GM23338 (cell line): ENCODE data around the gene OR13A1. TPM values are rescaled to one million over a fixed set of nuclear protein-coding genes. Genes with fewer than 3 reads are reported as not detected.
"Not testable (repeated sequence)": the region's sequence is repeated elsewhere in the genome, so short reads cannot be mapped to it uniquely, and the experiment has no call there.

ENCODE experiments used
- ATAC-seq: fragments of 200-7000 bp; cut with Tn5 transposase; 3 replicates; pipeline ENCODE4 v1.9.1; 2020
- DNase-seq: peaks from one replicate; pipeline ENCODE4 v3.0.0-alpha.2; 2015; ENCODE audit warnings: low spot score
- H2AFZ ChIP-seq: fragments of 200-600 bp; sonication (generic); 2 replicates; pipeline ENCODE4 v1.8.0; 2016; ENCODE audit warnings: antibody characterized with exemption, mild to moderate bottlenecking, moderate library complexity
- H3F3A ChIP-seq: fragments of 200-600 bp; sonication (generic); replicated peaks from 2 replicates; pipeline ENCODE4 v1.8.0; 2017; ENCODE audit warnings: antibody characterized with exemption, mixed run types, low read depth
- H3K27ac ChIP-seq: fragments of 200-600 bp; sonication (generic); 2 replicates; pipeline ENCODE4 v1.6.1; 2016; ENCODE audit warnings: low read depth
- H3K27me3 ChIP-seq: fragments of 200-600 bp; sonication (generic); 2 replicates; pipeline ENCODE4 v1.8.0; 2016; ENCODE audit warnings: mild to moderate bottlenecking, mixed run types, moderate library complexity; ENCODE audit not compliant: insufficient read depth
- H3K36me3 ChIP-seq: fragments of 200-600 bp; sonication (generic); 2 replicates; pipeline ENCODE4 v1.8.0; 2016; ENCODE audit warnings: mild to moderate bottlenecking; ENCODE audit not compliant: insufficient read depth
- H3K4me1 ChIP-seq: fragments of 200-600 bp; sonication (generic); 2 replicates; pipeline ENCODE4 v1.8.0; 2016; ENCODE audit warnings: mild to moderate bottlenecking, moderate library complexity; ENCODE audit not compliant: insufficient read depth
- H3K4me2 ChIP-seq: fragments of 200-600 bp; sonication (generic); 2 replicates; pipeline ENCODE4 v1.7.1; 2017; ENCODE audit warnings: mixed run types
- H3K4me3 ChIP-seq: fragments of 200-600 bp; sonication (generic); 2 replicates; pipeline ENCODE4 v1.6.1; 2016; ENCODE audit warnings: mixed run types
- H3K79me2 ChIP-seq: fragments of 200-600 bp; sonication (generic); replicated peaks from 2 replicates; pipeline ENCODE4 v1.8.0; 2017; ENCODE audit warnings: mild to moderate bottlenecking; ENCODE audit not compliant: insufficient read depth
- H3K9me2 ChIP-seq: fragments of 200-600 bp; sonication (generic); 2 replicates; pipeline ENCODE4 v1.8.0; 2017; ENCODE audit not compliant: insufficient read depth
- H4K20me1 ChIP-seq: fragments of 200-600 bp; sonication (generic); replicated peaks from 2 replicates; pipeline ENCODE4 v1.8.0; 2017; ENCODE audit warnings: mild to moderate bottlenecking; ENCODE audit not compliant: insufficient read depth
- H3K27ac Mint-ChIP-seq: 2 replicates; pipeline ENCODE4 v1.8.0; 2020; ENCODE audit warnings: inconsistent platforms, mild to moderate bottlenecking, moderate library complexity, mixed read lengths
- H3K27me3 Mint-ChIP-seq: 3 replicates; pipeline ENCODE4 v1.8.0; 2022; ENCODE audit warnings: low read depth, mild to moderate bottlenecking, moderate library complexity, mixed read lengths, inconsistent platforms; ENCODE audit not compliant: insufficient read depth, poor library complexity
- H3K36me3 Mint-ChIP-seq: 3 replicates; pipeline ENCODE4 v1.8.0; 2021; ENCODE audit warnings: low read depth, mild to moderate bottlenecking, inconsistent platforms, moderate library complexity, mixed read lengths
- H3K4me1 Mint-ChIP-seq: 3 replicates; pipeline ENCODE4 v1.8.0; 2020; ENCODE audit warnings: mild to moderate bottlenecking, inconsistent platforms, mixed read lengths
- H3K4me3 Mint-ChIP-seq: 3 replicates; pipeline ENCODE4 v1.8.0; 2021; ENCODE audit warnings: moderate library complexity, mild to moderate bottlenecking, inconsistent platforms, mixed read lengths
- H3K9me3 Mint-ChIP-seq: 3 replicates; pipeline ENCODE4 v1.8.0; 2020; ENCODE audit warnings: moderate library complexity, mild to moderate bottlenecking, inconsistent platforms, mixed read lengths
- CREB1 ChIP-seq: fragments of 250-450 bp; sonication (Bioruptor Pico); IDR thresholded peaks from 2 replicates; pipeline ENCODE4 v1.5.0; 2020; ENCODE audit warnings: low read depth, mild to moderate bottlenecking, moderate library complexity
- EZH2phosphoT487 ChIP-seq: fragments of 200-600 bp; sonication (generic); IDR thresholded peaks from one replicate; pipeline ENCODE4 v1.8.1; 2018; ENCODE audit warnings: antibody characterized with exemption; ENCODE audit not compliant: unreplicated experiment
- POLR2AphosphoS5 ChIP-seq: IDR thresholded peaks from 2 replicates; pipeline ENCODE4 v1.6.1; 2016; ENCODE audit warnings: antibody characterized with exemption, low read depth
- ZNF331 ChIP-seq: fragments of 250-450 bp; sonication (Bioruptor Pico); IDR thresholded peaks from 2 replicates; pipeline ENCODE4 v1.5.0; 2020; ENCODE audit warnings: low read depth, mild to moderate bottlenecking, moderate library complexity
- polyA plus RNA-seq: library from polyadenylated mRNA; unstranded; fragments of >200 nt; fragmentation: Nextera tagmentation; extraction: Ambion mirVana; gene quantifications from 2 replicates; pipeline ENCODE4 v1.2.1, GENCODE V29; 2016
- total RNA-seq: library from RNA; depleted of rRNA; stranded (reverse); fragments of >200 nt; shearing (Covaris generic); gene quantifications from 2 replicates; pipeline ENCODE4 v1.2.3, GENCODE V29; 2014
- TF ChIP-seq, protein P1 (sequence below): IDR thresholded peaks from one replicate; pipeline ENCODE4 v1.6.1; 2018; ENCODE audit warnings: antibody characterized with exemption; ENCODE audit not compliant: unreplicated experiment
- TF ChIP-seq, protein P2 (sequence below), 2 experiments: fragments of 200-600 bp in 1 of 2; sonication (generic) in 1 of 2; conservative IDR thresholded peaks; 2 replicates each; pipeline versions ENCODE4 v1.5.1 to v1.6.1; 2016 to 2017; ENCODE audit warnings: antibody characterized with exemption in 2 of 2, low read depth in 2 of 2, mild to moderate bottlenecking in 2 of 2, moderate library complexity in 1 of 2

Gene OR13A1
- total and polyA plus RNA-seq, 2 experiments from 2014 or later, result 0.21 TPM; not detected in 1

DNA sequence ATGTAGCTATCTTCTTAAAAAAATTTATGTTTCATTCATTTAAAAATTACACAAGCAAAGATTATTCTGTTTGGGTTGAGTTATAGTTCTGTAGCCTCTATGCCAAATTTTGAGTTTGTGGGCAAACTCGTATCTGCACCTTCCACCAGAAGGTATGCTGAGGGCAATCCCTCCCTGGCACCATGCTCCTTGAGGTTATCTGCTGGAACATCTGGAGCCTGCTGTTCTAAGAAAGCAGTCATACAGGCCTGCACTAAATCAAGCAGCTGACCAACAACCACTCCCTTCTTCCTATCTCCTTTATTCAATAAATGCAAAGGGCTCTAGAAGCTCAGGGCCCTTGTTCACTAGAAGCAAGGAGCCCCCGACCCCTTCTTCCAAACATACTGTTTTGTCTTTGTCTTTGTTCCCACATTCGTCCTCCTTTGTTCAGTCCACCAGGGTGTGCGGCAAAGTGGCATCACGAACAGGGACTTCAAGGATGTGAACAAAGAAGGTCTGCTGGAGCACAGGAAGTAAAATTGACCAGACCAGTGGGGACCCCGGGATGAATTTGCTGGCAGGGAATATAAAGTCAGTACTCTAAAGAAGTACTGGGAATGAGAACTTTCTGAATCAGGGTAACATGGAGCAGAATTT, 36.4 kb downstream of the OR13A1 start:
- Histone ChIP-seq H4K20me1 (no peaks in the 10 kb centered on the region), H3K4me1 (peaks cover 13% of the 10 kb centered on the region), H2AFZ (peak overlapping the region; percentile 91), H3K27me3 (no peaks in the 10 kb centered on the region), H3K36me3 (no peaks in the 10 kb centered on the region), H3F3A (no peaks in the 10 kb centered on the region), H3K79me2 (no peaks in the 10 kb centered on the region), H3K4me2 (no peak overlapping the region), H3K4me3 (no peak overlapping the region), H3K27ac (no peak overlapping the region), H3K9me2 (no peaks in the 10 kb centered on the region)
- ATAC-seq (no peak), DNase-seq (no peak)
- H3K4me1 Mint-ChIP-seq, result peaks cover 16% of the 10 kb centered on the region; the same call in 2 of the 3 replicates
- peaks cover 13% of the 10 kb centered on the region for H3K9me3 Mint-ChIP-seq
- H3K27me3 Mint-ChIP-seq, result no peaks in the 10 kb centered on the region
- H3K27ac Mint-ChIP-seq, result no peak overlapping the region
- H3K4me3 Mint-ChIP-seq, result no peak overlapping the region
- no peaks in the 10 kb centered on the region for H3K36me3 Mint-ChIP-seq
- TF ChIP-seq CREB1 (CRISPR knock-in tag) (no peak), POLR2AphosphoS5 (no peak), ZNF331 (no peak), EZH2phosphoT487 (no peak)
- TF ChIP-seq, protein P1, sequence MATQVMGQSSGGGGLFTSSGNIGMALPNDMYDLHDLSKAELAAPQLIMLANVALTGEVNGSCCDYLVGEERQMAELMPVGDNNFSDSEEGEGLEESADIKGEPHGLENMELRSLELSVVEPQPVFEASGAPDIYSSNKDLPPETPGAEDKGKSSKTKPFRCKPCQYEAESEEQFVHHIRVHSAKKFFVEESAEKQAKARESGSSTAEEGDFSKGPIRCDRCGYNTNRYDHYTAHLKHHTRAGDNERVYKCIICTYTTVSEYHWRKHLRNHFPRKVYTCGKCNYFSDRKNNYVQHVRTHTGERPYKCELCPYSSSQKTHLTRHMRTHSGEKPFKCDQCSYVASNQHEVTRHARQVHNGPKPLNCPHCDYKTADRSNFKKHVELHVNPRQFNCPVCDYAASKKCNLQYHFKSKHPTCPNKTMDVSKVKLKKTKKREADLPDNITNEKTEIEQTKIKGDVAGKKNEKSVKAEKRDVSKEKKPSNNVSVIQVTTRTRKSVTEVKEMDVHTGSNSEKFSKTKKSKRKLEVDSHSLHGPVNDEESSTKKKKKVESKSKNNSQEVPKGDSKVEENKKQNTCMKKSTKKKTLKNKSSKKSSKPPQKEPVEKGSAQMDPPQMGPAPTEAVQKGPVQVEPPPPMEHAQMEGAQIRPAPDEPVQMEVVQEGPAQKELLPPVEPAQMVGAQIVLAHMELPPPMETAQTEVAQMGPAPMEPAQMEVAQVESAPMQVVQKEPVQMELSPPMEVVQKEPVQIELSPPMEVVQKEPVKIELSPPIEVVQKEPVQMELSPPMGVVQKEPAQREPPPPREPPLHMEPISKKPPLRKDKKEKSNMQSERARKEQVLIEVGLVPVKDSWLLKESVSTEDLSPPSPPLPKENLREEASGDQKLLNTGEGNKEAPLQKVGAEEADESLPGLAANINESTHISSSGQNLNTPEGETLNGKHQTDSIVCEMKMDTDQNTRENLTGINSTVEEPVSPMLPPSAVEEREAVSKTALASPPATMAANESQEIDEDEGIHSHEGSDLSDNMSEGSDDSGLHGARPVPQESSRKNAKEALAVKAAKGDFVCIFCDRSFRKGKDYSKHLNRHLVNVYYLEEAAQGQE, result no peak
- TF ChIP-seq, protein P2, sequence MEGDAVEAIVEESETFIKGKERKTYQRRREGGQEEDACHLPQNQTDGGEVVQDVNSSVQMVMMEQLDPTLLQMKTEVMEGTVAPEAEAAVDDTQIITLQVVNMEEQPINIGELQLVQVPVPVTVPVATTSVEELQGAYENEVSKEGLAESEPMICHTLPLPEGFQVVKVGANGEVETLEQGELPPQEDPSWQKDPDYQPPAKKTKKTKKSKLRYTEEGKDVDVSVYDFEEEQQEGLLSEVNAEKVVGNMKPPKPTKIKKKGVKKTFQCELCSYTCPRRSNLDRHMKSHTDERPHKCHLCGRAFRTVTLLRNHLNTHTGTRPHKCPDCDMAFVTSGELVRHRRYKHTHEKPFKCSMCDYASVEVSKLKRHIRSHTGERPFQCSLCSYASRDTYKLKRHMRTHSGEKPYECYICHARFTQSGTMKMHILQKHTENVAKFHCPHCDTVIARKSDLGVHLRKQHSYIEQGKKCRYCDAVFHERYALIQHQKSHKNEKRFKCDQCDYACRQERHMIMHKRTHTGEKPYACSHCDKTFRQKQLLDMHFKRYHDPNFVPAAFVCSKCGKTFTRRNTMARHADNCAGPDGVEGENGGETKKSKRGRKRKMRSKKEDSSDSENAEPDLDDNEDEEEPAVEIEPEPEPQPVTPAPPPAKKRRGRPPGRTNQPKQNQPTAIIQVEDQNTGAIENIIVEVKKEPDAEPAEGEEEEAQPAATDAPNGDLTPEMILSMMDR (conservative IDR thresholded peaks at IDR 0.05; ENCODE audit: low read depth in 2 of 2), result no peak

DNA sequence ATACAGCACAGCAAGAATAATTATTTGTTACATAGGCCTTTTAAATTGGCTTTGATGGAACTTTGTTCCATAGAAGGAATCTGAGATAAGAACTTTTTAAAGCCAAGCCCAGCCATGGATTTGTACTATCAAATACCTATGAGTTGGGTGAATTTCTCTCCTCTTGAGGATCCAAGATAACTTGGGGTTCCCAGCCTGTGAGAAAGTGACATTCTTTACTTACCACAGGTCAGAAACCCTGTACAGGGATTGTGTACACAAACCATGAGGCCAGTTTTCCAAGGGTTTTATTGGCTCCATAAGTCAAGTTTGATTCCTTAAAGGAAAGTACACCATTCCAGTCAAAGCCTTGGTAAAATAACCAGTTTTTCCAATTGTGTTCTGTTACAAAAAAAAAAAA, 39.3 kb downstream of the OR13A1 start:
- not testable (repeated sequence) for H3K27ac ChIP-seq, H4K20me1 ChIP-seq, H3K9me2 ChIP-seq, H3K27me3 Mint-ChIP-seq, ATAC-seq, H3K27me3 ChIP-seq, H3K79me2 ChIP-seq, H3F3A ChIP-seq, DNase-seq, H3K27ac Mint-ChIP-seq, H3K36me3 Mint-ChIP-seq, H3K4me3 Mint-ChIP-seq, H3K4me2 ChIP-seq, H2AFZ ChIP-seq, H3K36me3 ChIP-seq, H3K4me3 ChIP-seq
- H3K4me1 ChIP-seq, result peaks cover 13% of the 10 kb centered on the region
- peaks cover 16% of the 10 kb centered on the region; the same call in 2 of the 3 replicates for H3K4me1 Mint-ChIP-seq
- H3K9me3 Mint-ChIP-seq, result peaks cover 21% of the 10 kb centered on the region
